ENCODE data around the gene NSD1. TPM values are rescaled to one million over a fixed set of nuclear protein-coding genes. Genes with fewer than 3 reads are reported as not detected.

The NSD1 gene
- polyA plus RNA-seq, 1 donor (not counting 4 experiments of a cell fraction or from before 2014, with no cell fraction given), result 13.6 TPM

DNA sequence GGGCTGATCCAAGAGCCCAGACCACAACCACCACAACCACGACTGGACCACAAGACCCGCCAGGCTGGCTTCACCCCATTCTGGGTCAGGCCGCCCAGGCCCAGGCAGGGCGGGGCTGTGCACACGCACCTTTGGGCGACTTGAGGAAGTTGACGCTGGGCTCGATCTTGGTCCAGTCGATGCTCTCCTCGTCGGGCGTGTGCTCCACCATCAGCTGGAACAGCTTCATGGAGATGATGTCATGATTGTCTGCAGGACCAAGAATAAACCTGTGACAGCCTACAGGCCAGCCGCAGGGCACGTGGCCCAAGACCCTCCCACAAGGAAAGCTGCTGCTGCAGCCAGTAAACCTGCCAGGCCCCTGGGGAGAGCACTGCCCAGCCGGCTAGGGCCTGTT is 200.6 kb downstream of the NSD1 start:
- dilution Hi-C loops (cut with MboI; ENCODE audit: extremely low pct_ligation_motif_present, low sequenced_read_pairs), result no loop called here
- H2AFZ ChIP-seq (ENCODE audit: control insufficient read depth, low read length), result no peak overlapping the region
- DNase-seq (ENCODE audit: low read depth, low spot score) (no peak), FAIRE-seq (no peak)
- no peaks in the 10 kb centered on the region for H3K4me1 ChIP-seq (ENCODE audit: control insufficient read depth, extremely low read depth, insufficient read depth, low read length)
- no peak overlapping the region for H3K4me3 ChIP-seq (ENCODE audit: control insufficient read depth in 2 of 3, extremely low read depth in 1 of 3, insufficient read depth in 2 of 3, low read depth in 1 of 3, low read length in 3 of 3)
- TF ChIP-seq, protein P1, sequence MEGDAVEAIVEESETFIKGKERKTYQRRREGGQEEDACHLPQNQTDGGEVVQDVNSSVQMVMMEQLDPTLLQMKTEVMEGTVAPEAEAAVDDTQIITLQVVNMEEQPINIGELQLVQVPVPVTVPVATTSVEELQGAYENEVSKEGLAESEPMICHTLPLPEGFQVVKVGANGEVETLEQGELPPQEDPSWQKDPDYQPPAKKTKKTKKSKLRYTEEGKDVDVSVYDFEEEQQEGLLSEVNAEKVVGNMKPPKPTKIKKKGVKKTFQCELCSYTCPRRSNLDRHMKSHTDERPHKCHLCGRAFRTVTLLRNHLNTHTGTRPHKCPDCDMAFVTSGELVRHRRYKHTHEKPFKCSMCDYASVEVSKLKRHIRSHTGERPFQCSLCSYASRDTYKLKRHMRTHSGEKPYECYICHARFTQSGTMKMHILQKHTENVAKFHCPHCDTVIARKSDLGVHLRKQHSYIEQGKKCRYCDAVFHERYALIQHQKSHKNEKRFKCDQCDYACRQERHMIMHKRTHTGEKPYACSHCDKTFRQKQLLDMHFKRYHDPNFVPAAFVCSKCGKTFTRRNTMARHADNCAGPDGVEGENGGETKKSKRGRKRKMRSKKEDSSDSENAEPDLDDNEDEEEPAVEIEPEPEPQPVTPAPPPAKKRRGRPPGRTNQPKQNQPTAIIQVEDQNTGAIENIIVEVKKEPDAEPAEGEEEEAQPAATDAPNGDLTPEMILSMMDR (optimal IDR thresholded peaks at IDR 0.05 in 1 of 3, IDR thresholded peaks at IDR 0.05 in 1 of 3, conservative IDR thresholded peaks at IDR 0.05 in 1 of 3; ENCODE audit: extremely low read depth in 1 of 3, insufficient read depth in 2 of 3, low read length in 3 of 3), result no peak
- TF ChIP-seq EZH2 (IDR thresholded peaks at IDR 0.05; ENCODE audit: low read length), result no peak
- H3K9ac ChIP-seq (ENCODE audit: control insufficient read depth, extremely low read depth, insufficient read depth, low read length), result no peak overlapping the region
- no peaks in the 10 kb centered on the region for H3K27me3 ChIP-seq (ENCODE audit: control insufficient read depth, extremely low read depth, insufficient read depth, low read length)
- no peaks in the 10 kb centered on the region for H3K9me1 ChIP-seq (ENCODE audit: control insufficient read depth, extremely low read depth, insufficient read depth, low read length)
- H3K27ac ChIP-seq (ENCODE audit: control insufficient read depth, insufficient read depth, low read length), result no peak overlapping the region
- H3K79me2 ChIP-seq (ENCODE audit: control insufficient read depth, insufficient read depth, low read length), result peaks cover 4% of the 10 kb centered on the region
- H3K36me3 ChIP-seq (ENCODE audit: control insufficient read depth in 2 of 2, extremely low read depth in 1 of 2, insufficient read depth in 2 of 2, low read length in 2 of 2), result peaks cover 43 to 51% of the 10 kb centered on the region in 2 experiments
- no peaks in the 10 kb centered on the region for H3K9me3 ChIP-seq (ENCODE audit: control insufficient read depth, low read depth, low read length)
- no peak overlapping the region for H3K4me2 ChIP-seq (ENCODE audit: control insufficient read depth, extremely low read depth, insufficient read depth, low read depth, low read length)
- peaks cover under 1% of the 10 kb centered on the region for H4K20me1 ChIP-seq (ENCODE audit: control insufficient read depth, extremely low read depth, insufficient read depth, low read length)

DNA sequence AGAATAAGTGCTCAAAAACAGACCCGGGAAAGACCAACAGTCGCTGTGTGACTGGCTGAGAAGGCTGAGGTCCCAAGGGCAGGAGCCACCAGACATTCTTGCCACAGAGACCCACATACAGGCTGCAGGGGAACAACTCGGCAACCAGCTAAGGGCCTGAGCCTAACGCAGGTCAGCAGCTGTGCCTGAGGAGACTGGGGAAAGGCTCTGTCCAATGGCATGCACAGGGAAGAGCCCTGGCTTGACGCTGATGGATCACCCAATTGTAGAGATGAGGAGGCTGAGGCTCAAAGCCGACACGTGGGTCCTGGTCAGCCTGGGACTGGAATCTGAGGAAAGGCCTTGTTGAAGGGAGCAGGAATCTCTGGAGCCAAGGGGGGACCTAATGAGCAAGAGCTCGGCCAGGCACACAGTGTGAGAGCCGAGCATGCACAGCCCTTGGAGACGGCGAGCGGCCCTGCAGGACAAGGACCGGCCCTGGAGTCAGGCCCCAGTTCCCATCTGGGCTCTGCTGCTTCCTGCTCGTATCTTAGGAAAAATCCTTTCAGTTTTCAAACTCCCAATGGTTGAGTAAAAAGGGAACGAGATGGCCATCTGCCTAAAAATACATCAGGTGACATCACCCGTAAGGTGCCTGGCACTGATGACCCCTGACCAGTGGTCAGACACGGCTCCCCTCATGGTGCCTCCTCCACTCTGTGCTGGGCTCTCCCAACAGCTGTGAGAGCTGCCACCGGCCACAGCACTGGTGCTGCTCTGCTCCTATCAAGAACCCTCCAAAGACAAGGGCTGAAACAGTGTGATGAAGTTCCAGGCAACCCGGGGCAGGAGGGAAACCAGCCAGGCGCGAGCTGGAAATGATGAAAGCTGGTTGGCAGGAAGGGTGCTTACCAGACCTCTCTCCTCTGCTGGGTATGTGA is 201.5 kb downstream of the NSD1 start:
- TF ChIP-seq, protein P1 (optimal IDR thresholded peaks at IDR 0.05 in 1 of 3, IDR thresholded peaks at IDR 0.05 in 1 of 3, conservative IDR thresholded peaks at IDR 0.05 in 1 of 3; ENCODE audit: extremely low read depth in 1 of 3, insufficient read depth in 2 of 3, low read length in 3 of 3), result no peak
- TF ChIP-seq EZH2 (IDR thresholded peaks at IDR 0.05; ENCODE audit: low read length), result no peak
- Histone ChIP-seq H3K27ac (ENCODE audit: control insufficient read depth, insufficient read depth, low read length) (no peak overlapping the region), H3K36me3 (ENCODE audit: control insufficient read depth in 2 of 2, extremely low read depth in 1 of 2, insufficient read depth in 2 of 2, low read length in 2 of 2) (peaks cover 43 to 46% of the 10 kb centered on the region in 2 experiments), H3K9me1 (ENCODE audit: control insufficient read depth, extremely low read depth, insufficient read depth, low read length) (no peaks in the 10 kb centered on the region), H3K79me2 (ENCODE audit: control insufficient read depth, insufficient read depth, low read length) (peaks cover 13% of the 10 kb centered on the region), H3K9ac (ENCODE audit: control insufficient read depth, extremely low read depth, insufficient read depth, low read length) (no peak overlapping the region), H3K4me3 (ENCODE audit: control insufficient read depth in 2 of 3, extremely low read depth in 1 of 3, insufficient read depth in 2 of 3, low read depth in 1 of 3, low read length in 3 of 3) (no peak overlapping the region), H3K4me1 (ENCODE audit: control insufficient read depth, extremely low read depth, insufficient read depth, low read length) (no peaks in the 10 kb centered on the region), H3K27me3 (ENCODE audit: control insufficient read depth, extremely low read depth, insufficient read depth, low read length) (no peaks in the 10 kb centered on the region), H2AFZ (ENCODE audit: control insufficient read depth, low read length) (no peak overlapping the region), H3K4me2 (ENCODE audit: control insufficient read depth, extremely low read depth, insufficient read depth, low read depth, low read length) (no peak overlapping the region), H4K20me1 (ENCODE audit: control insufficient read depth, extremely low read depth, insufficient read depth, low read length) (peaks cover 4% of the 10 kb centered on the region), H3K9me3 (ENCODE audit: control insufficient read depth, low read depth, low read length) (no peaks in the 10 kb centered on the region)
- FAIRE-seq (no peak), DNase-seq (ENCODE audit: low read depth, low spot score) (no peak)
- dilution Hi-C loops (cut with MboI; ENCODE audit: extremely low pct_ligation_motif_present, low sequenced_read_pairs), result no loop called here

Data from keratinocyte (primary cell).